ENCODE data around the gene SCAF1.

SCAF1 gene

DNA sequence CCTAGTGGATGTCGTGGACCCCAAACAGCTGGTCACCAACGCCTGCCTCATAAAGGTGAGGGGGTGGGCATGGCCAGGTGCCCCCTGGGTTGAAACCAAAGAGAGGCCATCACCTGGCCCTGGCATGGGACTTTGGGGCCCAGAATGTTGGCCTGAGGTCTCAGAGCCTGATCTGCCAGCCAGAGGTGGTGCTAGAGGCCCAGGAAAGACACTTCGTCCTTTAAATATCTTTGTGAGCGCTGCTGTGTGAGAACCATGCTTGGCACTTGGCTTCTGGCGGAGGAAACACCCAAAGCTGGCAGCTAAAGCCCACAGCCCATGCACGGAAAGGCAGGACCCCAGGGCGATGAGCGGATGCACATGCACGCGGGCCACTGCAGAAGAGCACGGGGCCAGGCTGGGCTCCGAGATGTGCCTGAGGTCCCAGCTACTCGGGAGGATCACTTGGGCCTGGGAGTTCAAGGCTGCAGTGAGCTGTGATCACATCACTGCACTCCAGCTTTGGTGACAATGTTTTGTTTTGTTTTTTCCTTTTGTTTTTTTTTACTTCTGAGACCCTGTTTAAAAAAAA is 43.1 kb downstream of the SCAF1 start:
- Histone ChIP-seq H3K27ac (replicated peaks) (no peak overlapping the region), H3K4me3 (replicated peaks; ENCODE audit: insufficient read depth, low read length) (no peak overlapping the region), H3K27me3 (ENCODE audit: insufficient read depth, poor library complexity, severe bottlenecking) (no peaks in the 10 kb centered on the region)
- TF ChIP-seq, protein P1, sequence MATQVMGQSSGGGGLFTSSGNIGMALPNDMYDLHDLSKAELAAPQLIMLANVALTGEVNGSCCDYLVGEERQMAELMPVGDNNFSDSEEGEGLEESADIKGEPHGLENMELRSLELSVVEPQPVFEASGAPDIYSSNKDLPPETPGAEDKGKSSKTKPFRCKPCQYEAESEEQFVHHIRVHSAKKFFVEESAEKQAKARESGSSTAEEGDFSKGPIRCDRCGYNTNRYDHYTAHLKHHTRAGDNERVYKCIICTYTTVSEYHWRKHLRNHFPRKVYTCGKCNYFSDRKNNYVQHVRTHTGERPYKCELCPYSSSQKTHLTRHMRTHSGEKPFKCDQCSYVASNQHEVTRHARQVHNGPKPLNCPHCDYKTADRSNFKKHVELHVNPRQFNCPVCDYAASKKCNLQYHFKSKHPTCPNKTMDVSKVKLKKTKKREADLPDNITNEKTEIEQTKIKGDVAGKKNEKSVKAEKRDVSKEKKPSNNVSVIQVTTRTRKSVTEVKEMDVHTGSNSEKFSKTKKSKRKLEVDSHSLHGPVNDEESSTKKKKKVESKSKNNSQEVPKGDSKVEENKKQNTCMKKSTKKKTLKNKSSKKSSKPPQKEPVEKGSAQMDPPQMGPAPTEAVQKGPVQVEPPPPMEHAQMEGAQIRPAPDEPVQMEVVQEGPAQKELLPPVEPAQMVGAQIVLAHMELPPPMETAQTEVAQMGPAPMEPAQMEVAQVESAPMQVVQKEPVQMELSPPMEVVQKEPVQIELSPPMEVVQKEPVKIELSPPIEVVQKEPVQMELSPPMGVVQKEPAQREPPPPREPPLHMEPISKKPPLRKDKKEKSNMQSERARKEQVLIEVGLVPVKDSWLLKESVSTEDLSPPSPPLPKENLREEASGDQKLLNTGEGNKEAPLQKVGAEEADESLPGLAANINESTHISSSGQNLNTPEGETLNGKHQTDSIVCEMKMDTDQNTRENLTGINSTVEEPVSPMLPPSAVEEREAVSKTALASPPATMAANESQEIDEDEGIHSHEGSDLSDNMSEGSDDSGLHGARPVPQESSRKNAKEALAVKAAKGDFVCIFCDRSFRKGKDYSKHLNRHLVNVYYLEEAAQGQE (IDR thresholded peaks at IDR 0.05; ENCODE audit: insufficient replicate concordance, low read depth): no peak
- TF ChIP-seq, protein P2, sequence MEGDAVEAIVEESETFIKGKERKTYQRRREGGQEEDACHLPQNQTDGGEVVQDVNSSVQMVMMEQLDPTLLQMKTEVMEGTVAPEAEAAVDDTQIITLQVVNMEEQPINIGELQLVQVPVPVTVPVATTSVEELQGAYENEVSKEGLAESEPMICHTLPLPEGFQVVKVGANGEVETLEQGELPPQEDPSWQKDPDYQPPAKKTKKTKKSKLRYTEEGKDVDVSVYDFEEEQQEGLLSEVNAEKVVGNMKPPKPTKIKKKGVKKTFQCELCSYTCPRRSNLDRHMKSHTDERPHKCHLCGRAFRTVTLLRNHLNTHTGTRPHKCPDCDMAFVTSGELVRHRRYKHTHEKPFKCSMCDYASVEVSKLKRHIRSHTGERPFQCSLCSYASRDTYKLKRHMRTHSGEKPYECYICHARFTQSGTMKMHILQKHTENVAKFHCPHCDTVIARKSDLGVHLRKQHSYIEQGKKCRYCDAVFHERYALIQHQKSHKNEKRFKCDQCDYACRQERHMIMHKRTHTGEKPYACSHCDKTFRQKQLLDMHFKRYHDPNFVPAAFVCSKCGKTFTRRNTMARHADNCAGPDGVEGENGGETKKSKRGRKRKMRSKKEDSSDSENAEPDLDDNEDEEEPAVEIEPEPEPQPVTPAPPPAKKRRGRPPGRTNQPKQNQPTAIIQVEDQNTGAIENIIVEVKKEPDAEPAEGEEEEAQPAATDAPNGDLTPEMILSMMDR (IDR thresholded peaks at IDR 0.05; ENCODE audit: insufficient read depth, low read length): no peak
- no peak for TF ChIP-seq POLR2AphosphoS5 (IDR thresholded peaks at IDR 0.05; ENCODE audit: low read depth)
- DNase-seq (ENCODE audit: low read depth in 1 of 2, low spot score in 1 of 2): no peak

DNA sequence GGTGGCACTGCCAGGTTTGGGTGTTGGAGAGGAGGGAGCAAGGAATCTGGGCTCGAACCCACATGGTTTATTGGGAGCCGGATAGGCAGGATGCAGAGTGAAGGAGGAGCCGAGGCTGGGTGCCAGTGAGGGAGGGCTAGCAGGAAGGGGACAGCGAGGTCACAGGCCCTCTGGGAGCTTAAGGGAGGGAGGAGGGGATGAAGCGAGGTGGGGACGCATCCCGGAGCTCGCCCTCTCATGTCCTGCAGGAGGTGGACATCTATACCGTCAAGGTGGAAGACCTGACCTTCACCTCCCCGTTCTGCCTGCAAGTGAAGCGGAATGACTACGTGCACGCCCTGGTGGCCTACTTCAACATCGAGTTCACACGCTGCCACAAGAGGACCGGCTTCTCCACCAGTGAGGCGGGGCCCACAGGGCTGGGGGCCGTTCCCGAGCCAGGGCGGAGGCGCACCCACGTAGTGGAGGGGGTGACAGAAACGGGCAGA is 43.9 kb downstream of the SCAF1 start:
- TF ChIP-seq GABPA (IDR thresholded peaks at IDR 0.05; ENCODE audit: low read depth) (no peak), POLR2AphosphoS5 (IDR thresholded peaks at IDR 0.05; ENCODE audit: low read depth) (peak; percentile 67; the same call in 1 of the 2 replicates)
- Histone ChIP-seq H3K4me3 (replicated peaks; ENCODE audit: insufficient read depth, low read length) (no peak overlapping the region), H3K27me3 (ENCODE audit: insufficient read depth, poor library complexity, severe bottlenecking) (no peaks in the 10 kb centered on the region), H3K27ac (replicated peaks) (no peak overlapping the region)
- DNase-seq (ENCODE audit: low read depth in 1 of 2, low spot score in 1 of 2): no peak

DNA sequence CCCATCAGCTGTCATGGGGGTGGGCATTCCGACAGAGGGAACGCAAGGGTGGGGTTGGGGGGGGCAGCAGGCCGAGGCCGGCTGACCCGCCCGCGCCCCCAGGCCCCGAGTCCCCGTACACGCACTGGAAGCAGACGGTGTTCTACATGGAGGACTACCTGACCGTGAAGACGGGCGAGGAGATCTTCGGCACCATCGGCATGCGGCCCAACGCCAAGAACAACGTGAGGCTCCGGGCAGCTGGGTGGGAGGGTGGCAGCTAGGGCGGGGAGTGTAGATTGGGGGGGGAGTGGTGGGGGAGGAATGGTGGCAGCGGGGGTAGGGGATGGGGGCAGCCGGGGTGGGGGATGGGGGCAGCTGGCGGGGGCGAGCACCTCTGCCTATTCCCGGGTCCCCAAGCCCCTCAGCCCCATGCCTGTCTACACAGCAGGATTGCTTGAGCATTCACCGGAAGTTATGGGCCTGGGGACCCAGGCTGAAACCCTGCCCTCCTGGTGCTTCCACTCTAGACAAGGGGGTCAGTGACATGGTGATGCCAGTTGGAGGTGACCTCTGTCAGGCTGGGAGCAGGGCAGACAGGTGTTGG is 44.6 kb downstream of the SCAF1 start:
- no peaks in the 10 kb centered on the region for H3K27me3 ChIP-seq (ENCODE audit: insufficient read depth, poor library complexity, severe bottlenecking)
- no peak for TF ChIP-seq GABPA (IDR thresholded peaks at IDR 0.05; ENCODE audit: low read depth)
- TF ChIP-seq, protein P1 (IDR thresholded peaks at IDR 0.05; ENCODE audit: insufficient replicate concordance, low read depth): no peak
- TF ChIP-seq, protein P2 (IDR thresholded peaks at IDR 0.05; ENCODE audit: insufficient read depth, low read length): no peak
- TF ChIP-seq SPI1 (IDR thresholded peaks at IDR 0.05; ENCODE audit: borderline replicate concordance, low read depth): no peak
- no peak for TF ChIP-seq POLR2AphosphoS5 (IDR thresholded peaks at IDR 0.05; ENCODE audit: low read depth)
- no peak for DNase-seq (ENCODE audit: low read depth in 1 of 2, low spot score in 1 of 2)
- H3K27ac ChIP-seq (replicated peaks): no peak overlapping the region
- no peak overlapping the region for H3K4me3 ChIP-seq (replicated peaks; ENCODE audit: insufficient read depth, low read length)

DNA sequence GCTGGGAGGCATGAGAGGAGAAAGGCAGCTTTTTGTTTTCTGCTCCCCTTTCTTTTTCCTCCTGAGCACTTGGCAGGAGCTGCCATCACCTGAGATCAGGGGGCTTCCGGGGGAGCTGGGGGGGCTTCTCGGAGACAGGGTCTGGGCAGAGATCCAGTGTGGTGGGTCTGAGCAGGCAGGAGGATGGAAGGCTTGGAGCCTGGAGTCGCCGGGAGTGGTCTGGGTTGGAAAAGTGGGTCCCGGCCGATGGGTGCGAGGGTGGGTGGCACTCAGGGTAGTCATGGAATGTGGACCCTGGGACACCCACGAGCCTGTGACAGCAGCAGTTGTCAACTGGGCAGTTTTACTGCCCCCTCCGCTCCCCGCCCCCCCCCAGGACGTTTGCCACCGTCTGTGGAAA is 45.1 kb downstream of the SCAF1 start:
- no peaks in the 10 kb centered on the region for H3K27me3 ChIP-seq (ENCODE audit: insufficient read depth, poor library complexity, severe bottlenecking)
- DNase-seq (ENCODE audit: low read depth in 1 of 2, low spot score in 1 of 2): no peak
- no peak overlapping the region for H3K4me3 ChIP-seq (replicated peaks; ENCODE audit: insufficient read depth, low read length)
- TF ChIP-seq, protein P2 (IDR thresholded peaks at IDR 0.05; ENCODE audit: insufficient read depth, low read length): no peak
- no peak for TF ChIP-seq POLR2AphosphoS5 (IDR thresholded peaks at IDR 0.05; ENCODE audit: low read depth)
- TF ChIP-seq GABPA (IDR thresholded peaks at IDR 0.05; ENCODE audit: low read depth): no peak
- TF ChIP-seq, protein P1 (IDR thresholded peaks at IDR 0.05; ENCODE audit: insufficient replicate concordance, low read depth): no peak
- no peak for TF ChIP-seq SPI1 (IDR thresholded peaks at IDR 0.05; ENCODE audit: borderline replicate concordance, low read depth)
- H3K27ac ChIP-seq (replicated peaks): no peak overlapping the region
